K562 (cell line): ENCODE data around the gene LDHAL6A. TPM values are rescaled to one million over a fixed set of nuclear protein-coding genes. Genes with fewer than 3 reads are reported as not detected.

Experiments
- ATAC-seq: fragments of 200-7000 bp; cut with Tn5 transposase; 3 replicates; pipeline ENCODE4 v1.9.1; 2020; ENCODE audit warnings: moderate library complexity
- BruUV-seq: library from RNA; stranded (reverse); fragments of 400-500 nt; replicated peaks from 2 replicates; lab custom pipeline; 2021; lab: Mats Ljungman, UMichigan
- CTCF ChIA-PET: fragments of 300-600 bp; formaldehyde crosslinking; extraction: SDS; loops from one replicate; lab custom pipeline; 2021; ENCODE audit warnings: low intra/inter-chr PET ratio; lab: Yijun Ruan, JAX
- POLR2A ChIA-PET: fragments of 300-600, 350-650 bp; sonication (Branson Sonifier 250); formaldehyde crosslinking; extraction: SDS; loops from one replicate; lab custom pipeline; 2021; ENCODE audit warnings: antibody characterized with exemption, inconsistent platforms; lab: Yijun Ruan, JAX
- DNase-seq, 4 experiments: peaks; one replicate each; pipeline versions ENCODE4 v3.0.0 to v3.0.0-alpha.2; 2011 to 2018; ENCODE audit warnings: low spot score in 3 of 4, mixed read lengths in 3 of 4; ENCODE audit errors: extremely low read depth in 1 of 4
- FAIRE-seq: peaks from 2 replicates; lab custom pipeline; 2011; peaks lifted over from hg19 to GRCh38; lab: Jason Lieb, UNC
- H2AFZ ChIP-seq: 2 replicates; pipeline ENCODE4 v1.6.0; 2011; ENCODE audit warnings: low read depth, low read length, control low read depth, inconsistent platforms
- H3K27ac ChIP-seq: fragments of 200-600 bp; 3 replicates; pipeline ENCODE4 v1.8.0; 2011; ENCODE audit warnings: low read depth, mild to moderate bottlenecking, control low read depth, inconsistent platforms, low read length, moderate library complexity, mixed read lengths; ENCODE audit errors: extremely low read depth
- H3K27me3 ChIP-seq, 2 experiments: fragments of 300-600 bp in 1 of 2; 2 replicates in 1 of 2; 3 replicates in 1 of 2; pipeline versions ENCODE4 v1.6.0 to v1.8.0; 2011; ENCODE audit warnings: inconsistent platforms in 2 of 2, low read length in 2 of 2, mild to moderate bottlenecking in 1 of 2, mixed read lengths in 1 of 2, moderate library complexity in 1 of 2; ENCODE audit not compliant: control insufficient read depth in 2 of 2, insufficient read depth in 2 of 2
- H3K36me3 ChIP-seq: fragments of 300-600 bp; 3 replicates; pipeline ENCODE4 v1.8.0; 2011; ENCODE audit warnings: mild to moderate bottlenecking, low read length, inconsistent platforms; ENCODE audit not compliant: control insufficient read depth, insufficient read depth
- H3K4me1 ChIP-seq, 2 experiments: fragments of 200-600 bp in 1 of 2; replicated peaks in 1 of 2; 2 replicates in 1 of 2; 3 replicates in 1 of 2; pipeline versions ENCODE4 v1.5.1 to v1.8.0; 2011; ENCODE audit warnings: inconsistent platforms in 2 of 2, low read length in 2 of 2, mild to moderate bottlenecking in 1 of 2, mixed read lengths in 1 of 2, moderate library complexity in 1 of 2; ENCODE audit not compliant: control insufficient read depth in 2 of 2, insufficient read depth in 2 of 2
- H3K4me2 ChIP-seq: 2 replicates; pipeline ENCODE4 v1.6.1; 2011; ENCODE audit warnings: low read length, control low read depth, inconsistent platforms, mixed read lengths; ENCODE audit not compliant: insufficient read depth
- H3K4me3 ChIP-seq: fragments of 200-600 bp; sonication (generic), shearing (Covaris generic); 2 replicates; pipeline ENCODE4 v1.5.1; 2016; ENCODE audit warnings: control low read depth, inconsistent platforms
- H3K79me2 ChIP-seq: fragments of 200-600 bp; 3 replicates; pipeline ENCODE4 v1.8.0; 2011; ENCODE audit warnings: low read length, inconsistent platforms; ENCODE audit not compliant: control insufficient read depth, insufficient read depth
- H3K9ac ChIP-seq, 2 experiments: 2 replicates each; pipeline versions ENCODE4 v1.6.0 to v1.6.1; 2011; ENCODE audit warnings: low read depth in 2 of 2, low read length in 2 of 2, control low read depth in 1 of 2, inconsistent platforms in 1 of 2, mild to moderate bottlenecking in 1 of 2, mixed read lengths in 1 of 2; ENCODE audit not compliant: insufficient read depth in 1 of 2
- H3K9me1 ChIP-seq: one replicate; pipeline ENCODE4 v1.6.0; 2011; ENCODE audit warnings: inconsistent platforms, mild to moderate bottlenecking, low read length, moderate library complexity; ENCODE audit not compliant: control insufficient read depth, insufficient read depth
- H3K9me3 ChIP-seq: replicated peaks from 2 replicates; pipeline ENCODE4 v1.5.1; 2011; ENCODE audit warnings: low read depth, low read length, inconsistent platforms; ENCODE audit not compliant: control insufficient read depth, insufficient read depth
- H4K20me1 ChIP-seq: replicated peaks from 2 replicates; pipeline ENCODE4 v1.6.1; 2011; ENCODE audit warnings: low read length, inconsistent platforms, mixed read lengths; ENCODE audit not compliant: control insufficient read depth, insufficient read depth
- FOXK1 ChIP-seq: sonication (generic); formaldehyde crosslinking; IDR thresholded peaks from 2 replicates; pipeline ENCODE4 v1.8.0; 2022; ENCODE audit warnings: missing genetic modification reagents, mild to moderate bottlenecking, borderline replicate concordance
- HDAC3 ChIP-seq: fragments of 450-650 bp; IDR thresholded peaks from 2 replicates; pipeline ENCODE4 v1.6.1; 2018; ENCODE audit warnings: borderline replicate concordance, mild to moderate bottlenecking, moderate library complexity; ENCODE audit not compliant: partially characterized antibody
- PHF8 ChIP-seq: fragments of 200-600 bp; sonication (generic); IDR thresholded peaks from 2 replicates; pipeline ENCODE4 v1.6.1; 2012; ENCODE audit warnings: mixed run types, mild to moderate bottlenecking, inconsistent platforms, low read length, moderate library complexity, borderline replicate concordance
- RAD51 ChIP-seq: fragments of 450-650 bp; IDR thresholded peaks from 2 replicates; pipeline ENCODE4 v1.7.1; 2016; ENCODE audit warnings: low read depth, mild to moderate bottlenecking, borderline replicate concordance
- TARDBP ChIP-seq: fragments of 450-650 bp; IDR thresholded peaks from 2 replicates; pipeline ENCODE4 v1.6.1; 2016
- U2AF1 ChIP-seq: fragments of 200-400 bp; formaldehyde crosslinking; optimal IDR thresholded peaks from 2 replicates; pipeline ENCODE3; 2017; ENCODE audit warnings: mild to moderate bottlenecking, low read depth, low read length, moderate library complexity
- ZNF165 ChIP-seq: fragments of 250-450 bp; sonication (Bioruptor Pico); IDR thresholded peaks from 2 replicates; pipeline ENCODE4 v1.4.0; 2020; ENCODE audit warnings: borderline replicate concordance
- WGBS: fragments of 100-300 bp; shearing (Covaris generic); methylation state at CpG from one replicate; pipeline ENCODE4 v1.1.6; 2016; ENCODE audit warnings: low coverage, mixed read lengths; ENCODE audit not compliant: insufficient coverage; ENCODE audit errors: missing lambda C conversion rate; 5-methylcytosine and 5-hydroxymethylcytosine counted together
- in situ Hi-C: fragments of 300-500 bp; cut with MboI; formaldehyde crosslinking; loops from 4 replicates; pipeline ENCODE4 v1.15.0; 2018; ENCODE audit warnings: inconsistent platforms, mixed read lengths
- intact Hi-C: fragments of 100-400 bp; cut with micrococcal nuclease; formaldehyde crosslinking; loops from 2 replicates; pipeline ENCODE4 v1.14.2; 2022
- polyA plus RNA-seq, 8 experiments: library from polyadenylated mRNA; depleted of rRNA in 4 of 8; stranded (reverse) in 5 of 8; unstranded in 3 of 8; fragments of >200 nt; fragmentation: Nextera tagmentation in 2 of 8; fragmentation: Illumina TruSeq in 1 of 8; extraction: Ambion mirVana in 2 of 8; extraction: Trizol in 1 of 8; gene quantifications; 2 replicates each; pipeline versions ENCODE4 v1.2.1 to v1.2.3, GENCODE V29; 2011 to 2014; ENCODE audit warnings: inconsistent platforms in 1 of 8, missing spikeins in 1 of 8
- total RNA-seq, 7 experiments: library from RNA; depleted of rRNA in 6 of 7; stranded (reverse); fragments of >200 nt in 6 of 7; fragmentation: Illumina TruSeq in 2 of 7; extraction: Trizol in 2 of 7; gene quantifications; 2 replicates each; pipeline versions ENCODE4 v1.2.1 to v1.2.3, GENCODE V29; 2011 to 2021; ENCODE audit warnings: low replicate concordance in 1 of 7
- TF ChIP-seq, protein P1 (sequence below): fragments of 450-650 bp; IDR thresholded peaks from 2 replicates; pipeline ENCODE4 v1.6.1; 2016

LDHAL6A gene
- total and polyA plus RNA-seq, 9 of the 15 experiments (the other 6 are each of a cell fraction or from before 2014, with no cell fraction given) = 0.04 TPM; not detected in 8

- BruUV-seq = no TSS peak
- Histone ChIP-seq H3K27ac (no peak overlapping the region), H3K27me3 (peaks cover 0 to 6% of the 10 kb centered on the region in 2 experiments; a peak in 2 of 5 replicates), H4K20me1 (no peaks in the 10 kb centered on the region), H3K4me1 (no peaks in the 10 kb centered on the region), H3K9me1 (no peaks in the 10 kb centered on the region), H2AFZ (no peak overlapping the region), H3K9ac (no peak overlapping the region), H3K79me2 (no peaks in the 10 kb centered on the region), H3K9me3 (no peaks in the 10 kb centered on the region), H3K4me3 (no peak overlapping the region), H3K36me3 (no peaks in the 10 kb centered on the region), H3K4me2 (no peak overlapping the region)
- POLR2A ChIA-PET = no interaction called here
- CTCF ChIA-PET = interaction anchor here (0.6 kb wide), 1 partner anchor 614 kb away, joined by 4 read pairs; no protein-coding TSS in a partner anchor
- WGBS = 5% methylated on average over 1 of the region's 1 CpG
- no peak for FAIRE-seq
- DNase-seq = no peak
- ATAC-seq = no peak
- TF ChIP-seq, protein P1, sequence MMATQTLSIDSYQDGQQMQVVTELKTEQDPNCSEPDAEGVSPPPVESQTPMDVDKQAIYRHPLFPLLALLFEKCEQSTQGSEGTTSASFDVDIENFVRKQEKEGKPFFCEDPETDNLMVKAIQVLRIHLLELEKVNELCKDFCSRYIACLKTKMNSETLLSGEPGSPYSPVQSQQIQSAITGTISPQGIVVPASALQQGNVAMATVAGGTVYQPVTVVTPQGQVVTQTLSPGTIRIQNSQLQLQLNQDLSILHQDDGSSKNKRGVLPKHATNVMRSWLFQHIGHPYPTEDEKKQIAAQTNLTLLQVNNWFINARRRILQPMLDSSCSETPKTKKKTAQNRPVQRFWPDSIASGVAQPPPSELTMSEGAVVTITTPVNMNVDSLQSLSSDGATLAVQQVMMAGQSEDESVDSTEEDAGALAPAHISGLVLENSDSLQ = no peak
- TF ChIP-seq PHF8 (no peak), ZNF165 (no peak), RAD51 (no peak), TARDBP (no peak), HDAC3 (no peak), FOXK1 (CRISPR knock-in tag) (no peak), U2AF1 (no peak)
- in situ Hi-C loops (no loop called here), intact Hi-C loops (no loop called here)
Observed at GRCh38 chr11:18463439-18463838, 7.8 kb downstream of the LDHAL6A start.
